ENCODE results near the gene SLC38A10.

SLC38A10 gene

GRCh38 chr17:81238815-81239713 lies 56.0 kb downstream of the SLC38A10 start, which contains the start of the genes NDUFAF8 and TEPSIN:
Gene NDUFAF8 (plus strand): TSS chr17:81239318. CDS start chr17:81239364, 46 bp downstream.
Gene TEPSIN (minus strand): TSS chr17:81239055. CDS start chr17:81239033, 22 bp downstream.
- DNase-seq (ENCODE audit: low read depth in 2 of 2): peak; percentile 100
- TF ChIP-seq CTCF (IDR thresholded peaks at IDR 0.05; ENCODE audit: low read depth, low read length): no peak
- H3K4me3 ChIP-seq (replicated peaks in 1 of 2; ENCODE audit: low read depth in 2 of 2, low read length in 2 of 2): peak within 1 kb of the TSS; percentile 85 to 86

GRCh38 chr17:81238490-81238814 lies 56.7 kb downstream of the SLC38A10 start:
- H3K4me3 ChIP-seq (replicated peaks in 1 of 2; ENCODE audit: low read depth in 2 of 2, low read length in 2 of 2): peak overlapping the region; percentile 85 to 86
- TF ChIP-seq CTCF (IDR thresholded peaks at IDR 0.05; ENCODE audit: low read depth, low read length): no peak
- no peak for DNase-seq (ENCODE audit: low read depth in 2 of 2)

- H3K4me3 ChIP-seq (replicated peaks in 1 of 2; ENCODE audit: low read depth in 2 of 2, low read length in 2 of 2): peak overlapping the region; percentile 85 to 86
- DNase-seq (ENCODE audit: low read depth in 2 of 2): no peak
- no peak for TF ChIP-seq CTCF (IDR thresholded peaks at IDR 0.05; ENCODE audit: low read depth, low read length)
Measured at GRCh38 chr17:81237591-81238489, 57.3 kb downstream of the SLC38A10 start.

- no peak for TF ChIP-seq CTCF (IDR thresholded peaks at IDR 0.05; ENCODE audit: low read depth, low read length)
- no peak for DNase-seq (ENCODE audit: low read depth in 2 of 2)
- H3K4me3 ChIP-seq (replicated peaks in 1 of 2; ENCODE audit: low read depth in 2 of 2, low read length in 2 of 2): no peak overlapping the region
Measured at GRCh38 chr17:81236784-81237183, 58.3 kb downstream of the SLC38A10 start.

GRCh38 chr17:81235822-81236740 lies 59.0 kb downstream of the SLC38A10 start:
- H3K4me3 ChIP-seq (replicated peaks in 1 of 2; ENCODE audit: low read depth in 2 of 2, low read length in 2 of 2): no peak overlapping the region
- TF ChIP-seq CTCF (IDR thresholded peaks at IDR 0.05; ENCODE audit: low read depth, low read length): no peak
- DNase-seq (ENCODE audit: low read depth in 2 of 2): no peak
